ENCODE data around the gene CAMP. TPM values are rescaled to one million over a fixed set of nuclear protein-coding genes. Genes with fewer than 3 reads are reported as not detected.

CAMP gene
- total and polyA plus RNA-seq, 7 donors = 0.09 to 0.49 TPM; not detected in 5

DNA sequence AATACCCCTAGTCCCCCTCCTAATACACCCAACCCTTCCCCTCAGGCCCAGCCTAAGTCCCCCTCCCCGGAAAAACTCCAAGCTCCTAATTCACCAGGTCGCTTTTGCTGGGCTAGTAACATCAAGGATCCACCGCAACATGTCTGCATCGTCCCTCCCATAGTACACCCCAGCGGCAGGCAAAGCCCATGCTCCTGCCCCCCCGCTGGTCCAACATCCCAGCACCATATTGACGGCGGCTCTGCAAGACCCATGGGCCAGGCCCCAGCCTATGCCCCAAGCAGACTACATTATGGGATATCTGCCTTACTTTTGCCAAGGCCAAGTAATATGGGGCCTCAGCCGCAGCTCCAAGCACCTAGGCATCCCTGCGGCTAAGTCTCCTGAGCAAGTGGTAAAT lies 51.2 kb downstream of the CAMP start:
- Histone ChIP-seq H3K27ac (no peak overlapping the region), H3K36me3 (ENCODE audit: insufficient read depth in 1 of 2, low read depth in 1 of 2) (peaks cover 0 to 5% of the 10 kb centered on the region in 2 donors), H3K27me3 (ENCODE audit: insufficient read depth in 3 of 3, low read length in 2 of 3) (no peaks in the 10 kb centered on the region), H3K4me3 (no peak overlapping the region), H3K9me3 (no peaks in the 10 kb centered on the region), H3K4me1 (no peaks in the 10 kb centered on the region)
- ATAC-seq = no peak
- no peak for DNase-seq
- 86 to 94% (median 93%) methylated on average over 10 of the region's 10 CpGs for WGBS, 3 donors
- intact Hi-C loops (cut with DNase I) = loop anchor here in 1 of 2 donors (5.0 kb wide), 2 partner anchors 123 to 273 kb away; no protein-coding TSS in a partner anchor
- TF ChIP-seq, protein P1, sequence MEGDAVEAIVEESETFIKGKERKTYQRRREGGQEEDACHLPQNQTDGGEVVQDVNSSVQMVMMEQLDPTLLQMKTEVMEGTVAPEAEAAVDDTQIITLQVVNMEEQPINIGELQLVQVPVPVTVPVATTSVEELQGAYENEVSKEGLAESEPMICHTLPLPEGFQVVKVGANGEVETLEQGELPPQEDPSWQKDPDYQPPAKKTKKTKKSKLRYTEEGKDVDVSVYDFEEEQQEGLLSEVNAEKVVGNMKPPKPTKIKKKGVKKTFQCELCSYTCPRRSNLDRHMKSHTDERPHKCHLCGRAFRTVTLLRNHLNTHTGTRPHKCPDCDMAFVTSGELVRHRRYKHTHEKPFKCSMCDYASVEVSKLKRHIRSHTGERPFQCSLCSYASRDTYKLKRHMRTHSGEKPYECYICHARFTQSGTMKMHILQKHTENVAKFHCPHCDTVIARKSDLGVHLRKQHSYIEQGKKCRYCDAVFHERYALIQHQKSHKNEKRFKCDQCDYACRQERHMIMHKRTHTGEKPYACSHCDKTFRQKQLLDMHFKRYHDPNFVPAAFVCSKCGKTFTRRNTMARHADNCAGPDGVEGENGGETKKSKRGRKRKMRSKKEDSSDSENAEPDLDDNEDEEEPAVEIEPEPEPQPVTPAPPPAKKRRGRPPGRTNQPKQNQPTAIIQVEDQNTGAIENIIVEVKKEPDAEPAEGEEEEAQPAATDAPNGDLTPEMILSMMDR (IDR thresholded peaks at IDR 0.05) = no peak

Other genes with a start within 250 kb of the CAMP start
- 1,000 to 10,000 TPM in 2 of 4 donors, 100 to 1,000 TPM in 2; 819 to 1,424 (median 998) TPM for gene MAP4, start 207.1 kb upstream of the CAMP start, total RNA-seq
- gene MAP4, start 207.1 kb upstream of the CAMP start, polyA plus RNA-seq = 100 to 1,000 TPM in 2 of 3 donors, 10 to 100 TPM in 1; 85.5 to 318 (median 195) TPM
- gene CDC25A, start 35.1 kb upstream of the CAMP start, total RNA-seq = under 1 TPM; 0.38 to 0.93 (median 0.52) TPM
- 1 to 10 TPM in 1 of 3 donors, under 1 TPM in 2; 0.20 to 2.9 (median 0.33) TPM for gene CDC25A, start 35.1 kb upstream of the CAMP start, polyA plus RNA-seq
- gene ZNF589, start 17.6 kb downstream of the CAMP start, total RNA-seq = 1 to 10 TPM; 1.3 to 8.1 (median 3.2) TPM
- 1 to 10 TPM; 2.3 to 9.4 (median 2.6) TPM for gene ZNF589, start 17.6 kb downstream of the CAMP start, polyA plus RNA-seq
- 10 to 100 TPM; 15.7 to 22.9 (median 20.6) TPM for gene NME6, start 77.9 kb downstream of the CAMP start, total RNA-seq
- gene NME6, start 77.9 kb downstream of the CAMP start, polyA plus RNA-seq = 10 to 100 TPM; 21.7 to 28.8 (median 26.3) TPM
- not detected for gene SPINK8, start 110.2 kb downstream of the CAMP start, total RNA-seq
- gene SPINK8, start 110.2 kb downstream of the CAMP start, polyA plus RNA-seq = not detected
- not detected for gene FBXW12, start 148.7 kb downstream of the CAMP start, total RNA-seq
- gene FBXW12, start 148.7 kb downstream of the CAMP start, polyA plus RNA-seq = under 1 TPM in 1 of 3 donors, not detected in 2; 0.01 TPM
- 1 to 10 TPM; 2.5 to 3.9 (median 2.8) TPM for gene PLXNB1, start 206.6 kb downstream of the CAMP start, total RNA-seq
- 1 to 10 TPM; 2.3 to 6.1 (median 2.5) TPM for gene PLXNB1, start 206.6 kb downstream of the CAMP start, polyA plus RNA-seq
- gene CCDC51, start 216.6 kb downstream of the CAMP start, total RNA-seq = 1 to 10 TPM; 5.3 to 9.5 (median 5.4) TPM
- 10 to 100 TPM in 2 of 3 donors, 1 to 10 TPM in 1; 7.7 to 19.6 (median 16.5) TPM for gene CCDC51, start 216.6 kb downstream of the CAMP start, polyA plus RNA-seq
- 100 to 1,000 TPM; 156 to 218 (median 185) TPM for gene TMA7, start 216.8 kb downstream of the CAMP start, total RNA-seq
- gene TMA7, start 216.8 kb downstream of the CAMP start, polyA plus RNA-seq = 100 to 1,000 TPM; 295 to 342 (median 332) TPM
- 1 to 10 TPM; 4.4 to 5.6 (median 5.2) TPM for gene ATRIP, start 223.2 kb downstream of the CAMP start, total RNA-seq
- 1 to 10 TPM; 3.7 to 4.5 (median 3.9) TPM for gene ATRIP, start 223.2 kb downstream of the CAMP start, polyA plus RNA-seq

Data from psoas muscle (tissue), 8 donors.